NCI-H2227 (cell line): ENCODE results near the gene MST1R.
A peak's percentile ranks its signal among the peaks of the same experiment; 100 is the strongest.
"Not testable (repeated sequence)": the region's sequence is repeated elsewhere in the genome, so short reads cannot be mapped to it uniquely, and the experiment has no call there.

Experiments
- DNase-seq: peaks from one replicate; lab custom pipeline; 2025; ENCODE audit not compliant: unreplicated experiment; lab: John Stamatoyannopoulos, UW

Gene MST1R

GRCh38 chr3:49903451-49904424 lies at the start of gene MST1R:
TSS of gene MST1R (minus strand) at chr3:49903873. CDS start at chr3:49903609, 264 bp downstream.
- no peak for DNase-seq

GRCh38 chr3:49952924-49953323 lies 49.3 kb upstream of the MST1R start:
- DNase-seq: no peak

- no peak for DNase-seq
Observed at GRCh38 chr3:49942651-49943050, 39.0 kb upstream of the MST1R start.

- no peak for DNase-seq
Observed at GRCh38 chr3:49940667-49941249, 37.1 kb upstream of the MST1R start.

GRCh38 chr3:49939858-49940666 lies 36.4 kb upstream of the MST1R start, which contains the start of gene RBM6:
TSS of gene RBM6 (plus strand) at chr3:49940150. CDS start at chr3:49962642, 22,492 bp downstream.
- peak; percentile 95 for DNase-seq

GRCh38 chr3:49937090-49937489 lies 33.4 kb upstream of the MST1R start:
- DNase-seq: no peak

- DNase-seq: not testable (repeated sequence)
Observed at GRCh38 chr3:49932281-49932680, 28.6 kb upstream of the MST1R start.

GRCh38 chr3:49930922-49931321 lies 27.2 kb upstream of the MST1R start:
- peak; percentile 15 for DNase-seq

GRCh38 chr3:49930168-49930690 lies 26.6 kb upstream of the MST1R start:
- DNase-seq: no peak

- peak; percentile 88 for DNase-seq
Observed at GRCh38 chr3:49929291-49930167, 25.9 kb upstream of the MST1R start, which contains the start of gene MON1A. TSS of gene MON1A (minus strand) at chr3:49929811. CDS start at chr3:49913346, 16,465 bp downstream.

- no peak for DNase-seq
Observed at GRCh38 chr3:49928481-49929017, 24.9 kb upstream of the MST1R start.

GRCh38 chr3:49927798-49928197 lies 24.1 kb upstream of the MST1R start:
- DNase-seq: no peak

- DNase-seq: no peak
Observed at GRCh38 chr3:49926117-49926728, 22.6 kb upstream of the MST1R start.

- no peak for DNase-seq
Observed at GRCh38 chr3:49925485-49925884, 21.8 kb upstream of the MST1R start.

- DNase-seq: no peak
Observed at GRCh38 chr3:49924683-49925082, 21.0 kb upstream of the MST1R start.

GRCh38 chr3:49917806-49918590 lies 14.3 kb upstream of the MST1R start:
- not testable (repeated sequence) for DNase-seq

- no peak for DNase-seq
Observed at GRCh38 chr3:49916686-49917085, 13.0 kb upstream of the MST1R start.

- no peak for DNase-seq
Observed at GRCh38 chr3:49914906-49915305, 11.2 kb upstream of the MST1R start.
